ENCODE data around the gene MUC5B.

Gene MUC5B

DNA sequence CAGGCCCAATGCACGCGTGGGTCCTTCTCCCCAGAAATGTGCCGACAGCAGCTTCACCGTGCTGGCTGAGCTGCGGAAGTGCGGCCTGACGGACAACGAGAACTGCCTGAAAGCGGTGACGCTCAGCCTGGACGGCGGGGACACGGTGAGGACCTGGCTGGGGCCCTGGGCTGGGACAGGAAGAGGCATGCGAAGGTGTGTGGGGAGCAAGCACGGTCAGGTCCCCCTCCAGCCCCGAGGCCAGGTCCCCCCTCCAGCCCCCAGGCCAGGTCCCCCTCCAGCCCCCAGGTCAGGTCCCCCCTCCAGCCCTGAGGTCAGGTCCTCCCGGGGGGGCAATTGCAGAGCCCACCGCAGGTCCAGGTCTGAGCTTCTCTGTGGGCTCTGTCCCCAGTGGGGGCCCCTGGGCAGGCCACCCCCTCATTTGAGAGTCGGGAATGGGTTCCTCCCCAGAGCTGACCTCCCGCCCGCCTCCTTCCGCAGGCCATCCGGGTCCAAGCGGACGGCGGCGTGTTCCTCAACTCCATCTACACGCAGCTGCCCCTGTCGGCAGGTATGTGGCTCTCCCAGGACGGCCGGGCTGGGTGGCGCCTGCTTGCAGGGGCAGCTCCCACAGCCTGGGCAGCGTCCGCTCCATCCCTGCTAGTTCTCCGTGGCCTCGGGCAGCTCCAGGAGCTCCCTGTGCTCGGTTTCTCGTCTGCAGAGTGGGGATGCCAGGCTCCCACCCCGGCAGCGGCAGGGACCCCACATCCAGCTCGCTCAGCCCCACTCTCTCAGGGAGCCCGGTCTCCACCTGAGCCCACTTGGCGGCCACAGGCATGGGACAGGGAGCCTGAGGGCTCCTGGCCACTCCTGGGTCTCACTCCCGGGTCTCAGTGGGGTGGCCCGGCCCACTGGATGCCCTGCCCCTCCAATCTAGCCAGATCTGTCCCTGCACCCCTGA is 7.9 kb downstream of the MUC5B start:
- in situ Hi-C loops (cut with MboI; ENCODE audit: low sequenced_read_pairs, unreplicated experiment), result no loop called here
- no peak for DNase-seq (ENCODE audit: low spot score)
- TF ChIP-seq, protein P1, sequence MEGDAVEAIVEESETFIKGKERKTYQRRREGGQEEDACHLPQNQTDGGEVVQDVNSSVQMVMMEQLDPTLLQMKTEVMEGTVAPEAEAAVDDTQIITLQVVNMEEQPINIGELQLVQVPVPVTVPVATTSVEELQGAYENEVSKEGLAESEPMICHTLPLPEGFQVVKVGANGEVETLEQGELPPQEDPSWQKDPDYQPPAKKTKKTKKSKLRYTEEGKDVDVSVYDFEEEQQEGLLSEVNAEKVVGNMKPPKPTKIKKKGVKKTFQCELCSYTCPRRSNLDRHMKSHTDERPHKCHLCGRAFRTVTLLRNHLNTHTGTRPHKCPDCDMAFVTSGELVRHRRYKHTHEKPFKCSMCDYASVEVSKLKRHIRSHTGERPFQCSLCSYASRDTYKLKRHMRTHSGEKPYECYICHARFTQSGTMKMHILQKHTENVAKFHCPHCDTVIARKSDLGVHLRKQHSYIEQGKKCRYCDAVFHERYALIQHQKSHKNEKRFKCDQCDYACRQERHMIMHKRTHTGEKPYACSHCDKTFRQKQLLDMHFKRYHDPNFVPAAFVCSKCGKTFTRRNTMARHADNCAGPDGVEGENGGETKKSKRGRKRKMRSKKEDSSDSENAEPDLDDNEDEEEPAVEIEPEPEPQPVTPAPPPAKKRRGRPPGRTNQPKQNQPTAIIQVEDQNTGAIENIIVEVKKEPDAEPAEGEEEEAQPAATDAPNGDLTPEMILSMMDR (IDR thresholded peaks at IDR 0.05; ENCODE audit: borderline replicate concordance, control extremely low read depth, extremely low read depth, insufficient read depth, missing control alignments), result no peak

DNA sequence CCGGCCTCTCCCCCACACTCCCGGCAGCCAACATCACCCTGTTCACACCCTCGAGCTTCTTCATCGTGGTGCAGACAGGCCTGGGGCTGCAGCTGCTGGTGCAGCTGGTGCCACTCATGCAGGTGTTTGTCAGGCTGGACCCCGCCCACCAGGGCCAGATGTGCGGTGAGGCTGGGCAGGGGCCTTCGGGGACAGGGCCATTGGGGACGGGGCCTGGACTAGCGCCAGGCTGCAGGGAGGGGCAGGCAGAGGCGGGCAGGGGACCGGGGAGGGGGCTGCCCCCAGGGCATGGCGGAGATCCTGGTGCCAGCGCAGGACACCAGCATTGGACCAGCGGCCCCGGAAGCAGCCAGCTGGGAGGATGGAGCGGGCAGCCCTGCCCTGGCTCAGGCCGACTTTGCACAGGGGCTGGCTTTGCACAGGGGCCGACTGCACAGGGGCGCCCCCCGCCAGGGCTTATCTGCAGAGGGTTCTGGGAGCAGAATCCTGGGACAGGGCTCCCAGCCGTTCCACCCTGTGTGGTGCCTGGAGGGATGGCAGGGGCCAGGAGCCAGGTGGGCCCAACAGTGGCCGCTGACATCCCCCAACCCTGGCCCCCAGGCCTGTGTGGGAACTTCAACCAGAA is 8.6 kb downstream of the MUC5B start:
- TF ChIP-seq, protein P1 (IDR thresholded peaks at IDR 0.05; ENCODE audit: borderline replicate concordance, control extremely low read depth, extremely low read depth, insufficient read depth, missing control alignments), result no peak
- DNase-seq (ENCODE audit: low spot score), result no peak
- in situ Hi-C loops (cut with MboI; ENCODE audit: low sequenced_read_pairs, unreplicated experiment), result no loop called here

DNA sequence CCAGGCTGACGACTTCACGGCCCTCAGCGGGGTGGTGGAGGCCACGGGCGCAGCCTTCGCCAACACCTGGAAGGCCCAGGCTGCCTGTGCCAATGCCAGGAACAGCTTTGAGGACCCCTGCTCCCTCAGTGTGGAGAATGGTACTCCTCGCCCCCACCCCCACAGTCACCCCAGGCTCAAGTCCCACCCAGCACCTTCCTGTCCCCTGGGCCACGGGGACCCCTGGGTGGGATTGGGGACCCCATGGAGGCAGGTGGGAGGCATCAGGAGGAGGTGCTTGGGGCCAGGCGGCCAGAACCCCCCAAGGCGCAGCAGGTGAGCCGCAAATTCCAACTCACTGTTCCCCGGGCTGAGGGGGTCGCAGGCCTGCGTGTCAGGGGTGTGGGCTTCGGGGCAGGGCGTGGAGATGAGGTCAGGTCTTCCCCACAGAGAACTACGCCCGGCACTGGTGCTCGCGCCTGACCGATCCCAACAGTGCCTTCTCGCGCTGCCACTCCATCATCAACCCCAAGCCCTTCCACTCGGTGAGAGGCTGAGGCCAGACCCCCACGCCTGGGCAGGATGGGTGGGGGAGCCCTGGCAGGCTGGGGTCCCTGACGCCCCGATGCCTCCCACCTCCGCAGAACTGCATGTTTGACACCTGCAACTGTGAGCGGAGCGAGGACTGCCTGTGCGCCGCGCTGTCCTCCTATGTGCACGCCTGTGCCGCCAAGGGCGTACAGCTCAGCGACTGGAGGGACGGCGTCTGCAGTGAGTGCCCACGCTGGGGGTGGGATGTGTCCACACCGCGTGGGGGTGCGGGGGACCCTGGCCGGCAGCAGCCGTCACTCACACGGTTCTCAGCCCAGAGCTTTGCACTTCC is 9.4 kb downstream of the MUC5B start:
- no peak for DNase-seq (ENCODE audit: low spot score)
- TF ChIP-seq, protein P1 (IDR thresholded peaks at IDR 0.05; ENCODE audit: borderline replicate concordance, control extremely low read depth, extremely low read depth, insufficient read depth, missing control alignments), result no peak
- in situ Hi-C loops (cut with MboI; ENCODE audit: low sequenced_read_pairs, unreplicated experiment), result no loop called here

DNA sequence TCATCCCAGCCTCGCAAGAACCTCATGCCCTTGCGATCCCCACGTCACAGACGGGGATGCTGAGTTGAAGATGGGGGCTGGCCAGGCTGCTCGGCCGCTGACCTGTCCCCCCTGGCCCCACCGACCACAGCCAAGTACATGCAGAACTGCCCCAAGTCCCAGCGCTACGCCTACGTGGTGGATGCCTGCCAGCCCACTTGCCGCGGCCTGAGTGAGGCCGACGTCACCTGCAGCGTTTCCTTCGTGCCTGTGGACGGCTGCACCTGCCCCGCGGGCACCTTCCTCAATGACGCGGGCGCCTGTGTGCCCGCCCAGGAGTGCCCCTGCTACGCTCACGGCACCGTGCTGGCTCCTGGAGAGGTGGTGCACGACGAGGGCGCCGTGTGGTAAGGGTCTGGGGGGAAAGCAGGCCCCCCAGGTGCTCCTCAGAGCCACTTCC is 10.0 kb downstream of the MUC5B start:
- in situ Hi-C loops (cut with MboI; ENCODE audit: low sequenced_read_pairs, unreplicated experiment), result no loop called here
- TF ChIP-seq, protein P1 (IDR thresholded peaks at IDR 0.05; ENCODE audit: borderline replicate concordance, control extremely low read depth, extremely low read depth, insufficient read depth, missing control alignments), result no peak
- no peak for DNase-seq (ENCODE audit: low spot score)

DNA sequence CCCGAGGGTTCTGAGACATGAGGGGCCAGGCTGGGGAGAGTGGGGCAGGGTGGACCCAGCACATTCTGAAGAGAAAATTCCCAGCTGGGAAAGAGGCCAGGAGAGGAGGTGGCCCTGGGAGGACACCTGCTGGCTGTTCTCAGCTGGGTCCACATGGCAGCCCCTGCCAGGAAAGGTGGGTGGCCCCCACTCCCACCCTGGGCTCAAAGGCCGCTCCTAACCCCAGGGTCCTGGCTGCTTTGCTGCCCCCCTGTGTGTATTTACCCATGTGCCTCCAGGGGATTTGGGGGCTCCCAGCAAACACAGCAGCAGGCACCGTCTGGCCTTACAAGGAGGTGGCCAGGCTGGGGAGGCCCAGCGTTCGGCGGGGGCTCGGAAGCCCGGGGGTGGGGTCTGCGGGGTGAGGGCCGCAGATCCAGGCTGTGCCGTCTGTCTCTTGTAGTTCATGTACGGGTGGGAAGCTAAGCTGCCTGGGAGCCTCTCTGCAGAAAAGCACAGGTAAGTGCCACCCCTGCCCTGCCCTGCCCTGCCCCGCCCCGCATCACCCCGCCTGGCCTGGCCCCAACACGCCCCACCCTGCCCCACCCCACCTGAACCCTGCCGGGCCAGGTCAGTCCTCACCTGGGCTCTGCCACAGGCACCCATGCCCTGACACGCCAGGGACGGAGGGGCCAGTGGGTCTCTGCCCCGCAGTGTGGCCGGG is 10.6 kb downstream of the MUC5B start:
- no peak for DNase-seq (ENCODE audit: low spot score)
- in situ Hi-C loops (cut with MboI; ENCODE audit: low sequenced_read_pairs, unreplicated experiment), result no loop called here
- TF ChIP-seq, protein P1 (IDR thresholded peaks at IDR 0.05; ENCODE audit: borderline replicate concordance, control extremely low read depth, extremely low read depth, insufficient read depth, missing control alignments), result no peak

Data from GM13976 (cell line).